NCI-H1105 treated with DMSO at 0.1 percent for 48 hours (cell line): ENCODE data around the gene GLI2.

Source experiments
- DNase-seq: peaks from one replicate; lab custom pipeline; 2025; lab: John Stamatoyannopoulos, UW

The GLI2 gene

GRCh38 chr2:120715353-120715752 lies 20.3 kb upstream of the GLI2 start:
- DNase-seq = no peak

DNA sequence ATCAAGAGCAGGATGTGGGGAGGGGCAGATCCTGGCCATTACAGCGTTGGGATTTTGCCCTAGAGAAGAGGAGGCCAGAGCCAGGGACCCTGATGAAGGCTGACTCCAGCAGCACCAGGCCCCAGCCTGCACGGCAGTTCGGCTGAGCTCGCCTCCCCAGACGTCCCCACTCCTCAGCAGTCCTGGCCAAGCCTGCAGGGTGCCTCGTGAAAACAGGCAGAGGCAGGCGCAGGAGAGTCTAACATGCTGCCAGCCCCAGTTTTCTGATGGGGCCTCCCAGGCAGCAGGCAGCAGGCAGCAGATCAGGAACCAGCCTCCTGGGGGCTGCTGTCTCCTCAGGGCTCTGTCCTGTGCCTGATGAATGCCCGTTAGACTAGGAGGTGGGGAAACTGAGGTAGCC lies 19.7 kb upstream of the GLI2 start:
- DNase-seq = no peak

- DNase-seq = no peak
These were observed 18.8 kb upstream of the GLI2 start for GRCh38 chr2:120716641-120717585.

DNA sequence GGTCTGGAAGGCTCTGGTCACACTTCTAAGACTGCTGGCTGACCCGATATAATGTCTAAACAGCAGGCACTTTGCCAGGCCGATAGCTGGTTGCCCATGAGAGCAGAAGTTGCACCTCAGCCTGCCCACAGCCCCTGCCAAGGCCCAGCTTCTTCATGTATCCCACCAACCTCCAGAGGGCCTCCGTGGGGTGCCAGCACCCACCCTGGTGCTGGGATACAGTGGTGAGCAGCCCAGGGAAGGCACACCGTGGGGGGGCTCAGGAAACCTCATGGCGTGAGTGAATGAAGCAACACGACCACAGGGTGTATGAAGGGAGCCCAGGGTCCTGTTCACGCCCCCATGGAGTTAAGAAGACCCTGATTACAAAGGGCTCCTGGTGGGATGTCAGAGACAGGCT lies 16.2 kb upstream of the GLI2 start:
- no peak for DNase-seq

DNA sequence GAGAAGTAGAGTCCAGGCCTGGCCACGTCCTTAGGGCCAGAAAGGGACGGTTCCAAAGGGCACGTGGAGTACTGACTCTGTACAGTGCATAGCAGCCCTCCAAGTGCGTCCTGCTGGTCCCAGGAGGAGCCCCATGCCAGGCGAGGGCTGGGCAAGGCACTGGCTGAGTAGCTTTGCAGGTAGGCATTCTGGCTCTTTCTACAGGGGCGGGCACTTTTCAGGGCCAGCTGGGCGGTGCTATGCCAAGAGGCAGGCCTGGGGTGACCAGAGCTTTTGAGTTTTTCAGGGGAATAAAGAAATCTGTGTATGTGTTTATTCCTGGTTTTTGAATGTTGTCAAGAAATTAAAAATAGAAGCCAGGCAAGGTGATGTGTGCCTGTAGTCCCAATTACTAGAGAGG lies 15.4 kb upstream of the GLI2 start:
- no peak for DNase-seq

- DNase-seq = no peak
These were observed 14.8 kb upstream of the GLI2 start for GRCh38 chr2:120720746-120721375.

GRCh38 chr2:120722246-120722567 lies 13.5 kb upstream of the GLI2 start:
- no peak for DNase-seq

- no peak for DNase-seq
These were observed 12.9 kb upstream of the GLI2 start for GRCh38 chr2:120722568-120723421.

GRCh38 chr2:120726245-120726644 lies 9.4 kb upstream of the GLI2 start:
- no peak for DNase-seq

GRCh38 chr2:120729406-120730399 lies 6.0 kb upstream of the GLI2 start:
- no peak for DNase-seq

GRCh38 chr2:120731175-120731574 lies 4.5 kb upstream of the GLI2 start:
- DNase-seq = no peak

- no peak for DNase-seq
These were observed 3.0 kb upstream of the GLI2 start for GRCh38 chr2:120732506-120733237.

DNA sequence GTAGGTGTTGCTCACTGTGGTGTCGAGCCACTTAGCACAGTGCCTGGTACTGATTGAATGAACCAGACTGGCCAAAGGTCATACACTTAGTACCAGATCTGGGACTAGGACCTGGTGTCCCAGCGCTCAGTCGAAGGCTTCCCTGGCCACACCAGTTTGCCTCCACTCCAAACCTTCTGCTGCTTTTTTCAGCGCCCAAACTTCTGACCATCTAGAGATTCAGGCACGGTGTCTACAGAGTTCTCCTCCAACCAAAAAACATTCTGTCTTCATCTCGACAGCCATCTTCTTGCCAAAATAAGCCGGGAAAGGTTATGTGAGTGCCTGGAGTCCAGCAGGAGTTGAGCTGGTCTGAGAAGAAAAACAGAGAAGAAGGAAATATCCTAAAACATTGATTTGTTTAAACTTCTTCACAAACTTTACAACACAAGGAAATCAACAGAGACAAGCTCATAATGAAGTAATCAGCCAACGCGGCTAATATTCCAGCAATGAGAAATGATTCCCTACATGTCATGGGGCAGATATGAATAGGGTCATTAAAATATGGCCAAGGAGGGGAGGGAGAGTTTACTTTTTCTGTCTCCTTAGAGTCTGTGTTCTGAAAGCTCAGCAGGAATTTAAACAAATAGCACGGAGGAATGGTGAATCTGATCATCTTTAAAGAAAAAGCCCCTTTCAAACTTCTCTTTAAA lies 2.3 kb upstream of the GLI2 start:
- no peak for DNase-seq

GRCh38 chr2:120734930-120735651 lies 577 bp upstream of the GLI2 start:
- DNase-seq = no peak

DNA sequence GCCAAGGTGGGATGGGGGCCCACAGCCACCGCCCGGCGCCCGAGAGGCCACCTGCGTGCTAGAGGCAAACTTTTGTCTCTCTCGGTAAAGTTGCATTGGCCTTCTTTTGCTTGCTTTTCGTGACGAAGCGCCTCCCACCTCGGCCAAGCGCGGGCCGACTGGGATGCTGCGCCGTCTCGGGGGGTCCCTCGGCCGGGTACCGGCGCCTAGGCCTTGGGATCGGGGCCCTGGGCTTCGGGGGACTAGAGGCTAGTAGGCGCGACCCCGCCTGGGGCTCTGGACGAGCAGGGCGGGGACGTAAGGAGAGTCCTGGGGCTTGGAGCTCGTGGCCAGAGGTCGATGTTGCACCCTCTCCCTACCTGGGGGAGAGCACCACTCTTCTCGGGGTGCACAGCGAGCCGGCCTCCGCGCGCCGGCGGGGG lies 545 bp downstream of the GLI2 start:
- DNase-seq = no peak

GRCh38 chr2:120736624-120737339 lies 1.1 kb downstream of the GLI2 start:
- DNase-seq = peak; percentile 42

DNA sequence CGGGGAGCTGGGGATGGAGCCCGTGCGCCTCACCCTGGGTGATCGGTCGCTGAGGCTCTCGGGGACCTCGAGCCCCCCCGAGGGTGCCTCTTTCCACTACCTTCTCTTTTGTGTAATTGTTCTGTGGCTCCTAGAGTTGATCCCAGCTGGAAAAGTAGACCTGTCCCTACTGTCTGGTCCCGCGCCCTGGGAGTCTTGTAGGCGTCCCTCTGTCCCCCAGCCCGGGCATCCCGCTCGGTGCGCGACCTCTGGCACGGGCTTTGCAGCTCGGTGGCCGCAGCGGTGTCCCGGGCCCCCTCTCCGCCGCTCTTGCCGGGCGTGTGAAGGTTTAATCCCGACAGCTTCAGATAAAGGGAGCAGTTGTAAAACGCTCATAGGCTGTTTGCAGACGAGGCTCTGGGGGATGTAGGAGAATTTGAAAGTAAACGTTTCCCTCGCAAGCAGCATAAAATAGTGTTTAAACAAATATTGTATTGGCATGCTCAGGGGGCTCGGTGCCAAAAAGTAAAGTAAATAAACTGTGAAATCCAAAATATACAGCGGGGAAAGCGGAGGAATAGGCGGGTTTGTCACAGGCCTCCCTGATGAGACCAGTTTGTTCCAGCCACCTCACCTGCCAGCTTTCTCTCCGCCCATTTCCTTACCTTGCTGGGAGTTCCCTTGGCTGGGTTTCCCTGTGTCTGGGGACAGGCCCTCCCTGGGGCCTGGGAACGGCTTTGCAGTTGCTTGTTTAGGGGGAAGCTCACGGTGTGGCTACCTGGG lies 1.9 kb downstream of the GLI2 start:
- DNase-seq = peak; percentile 37

GRCh38 chr2:120738117-120738516 lies 2.4 kb downstream of the GLI2 start:
- DNase-seq = no peak
